ENCODE data around the gene OGFOD2.

The OGFOD2 gene

DNA sequence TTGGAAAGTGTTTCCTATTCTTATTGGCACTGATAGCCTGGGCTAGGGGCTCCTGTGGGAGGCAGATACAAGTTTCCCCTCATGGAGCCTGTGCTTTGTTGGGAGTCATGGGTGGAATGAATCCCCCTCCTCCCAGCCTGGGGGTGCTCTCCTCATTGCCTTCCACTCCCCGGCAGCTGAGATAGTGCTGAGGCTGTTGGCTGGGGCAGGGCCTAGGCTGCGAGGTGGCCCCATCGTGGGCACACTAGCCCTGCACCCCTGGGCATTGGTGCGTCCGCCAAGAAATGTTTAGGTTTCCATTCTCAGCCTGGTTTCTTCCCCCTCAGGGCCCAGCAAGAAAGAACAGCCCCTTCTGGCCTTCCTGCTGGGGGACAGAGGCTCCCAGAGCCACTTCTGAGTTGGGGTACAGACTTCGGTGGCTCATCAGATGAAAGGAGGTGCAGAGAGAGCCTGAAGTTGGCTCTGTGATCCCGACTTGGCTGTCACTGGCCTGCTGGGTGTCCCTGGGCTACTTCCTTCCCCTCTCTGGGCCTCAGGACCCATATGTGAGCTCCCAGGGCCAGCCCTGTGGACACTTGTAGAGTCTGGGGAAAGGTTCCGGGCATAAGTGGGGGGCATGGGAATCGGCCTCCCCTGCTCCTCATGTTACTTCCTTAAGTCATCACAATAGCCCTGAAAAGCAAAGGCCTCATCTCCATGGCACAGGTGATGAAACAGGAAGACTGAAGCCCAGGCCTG is 2.8 kb downstream of the OGFOD2 start:
- no peak for DNase-seq (ENCODE audit: low read depth)

DNA sequence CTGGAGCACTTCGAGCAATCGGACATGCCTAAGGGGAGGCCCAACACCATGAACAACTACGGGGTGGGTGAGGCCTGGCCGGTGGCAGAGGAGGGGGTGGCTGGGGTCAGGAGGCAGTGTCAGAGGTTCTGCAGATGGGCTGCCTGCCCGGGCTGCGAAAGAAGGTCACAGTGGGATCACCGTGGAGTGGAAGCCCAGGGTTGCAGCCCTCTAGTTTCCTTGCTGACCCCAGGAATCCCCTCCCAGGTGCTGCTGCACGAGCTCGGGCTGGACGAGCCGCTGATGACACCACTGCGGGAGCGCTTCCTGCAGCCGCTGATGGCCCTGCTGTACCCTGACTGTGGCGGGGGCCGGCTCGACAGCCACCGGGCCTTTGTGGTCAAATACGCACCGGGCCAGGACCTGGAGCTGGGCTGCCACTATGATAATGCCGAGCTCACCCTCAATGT is 3.5 kb downstream of the OGFOD2 start:
- DNase-seq (ENCODE audit: low read depth) = no peak

DNA sequence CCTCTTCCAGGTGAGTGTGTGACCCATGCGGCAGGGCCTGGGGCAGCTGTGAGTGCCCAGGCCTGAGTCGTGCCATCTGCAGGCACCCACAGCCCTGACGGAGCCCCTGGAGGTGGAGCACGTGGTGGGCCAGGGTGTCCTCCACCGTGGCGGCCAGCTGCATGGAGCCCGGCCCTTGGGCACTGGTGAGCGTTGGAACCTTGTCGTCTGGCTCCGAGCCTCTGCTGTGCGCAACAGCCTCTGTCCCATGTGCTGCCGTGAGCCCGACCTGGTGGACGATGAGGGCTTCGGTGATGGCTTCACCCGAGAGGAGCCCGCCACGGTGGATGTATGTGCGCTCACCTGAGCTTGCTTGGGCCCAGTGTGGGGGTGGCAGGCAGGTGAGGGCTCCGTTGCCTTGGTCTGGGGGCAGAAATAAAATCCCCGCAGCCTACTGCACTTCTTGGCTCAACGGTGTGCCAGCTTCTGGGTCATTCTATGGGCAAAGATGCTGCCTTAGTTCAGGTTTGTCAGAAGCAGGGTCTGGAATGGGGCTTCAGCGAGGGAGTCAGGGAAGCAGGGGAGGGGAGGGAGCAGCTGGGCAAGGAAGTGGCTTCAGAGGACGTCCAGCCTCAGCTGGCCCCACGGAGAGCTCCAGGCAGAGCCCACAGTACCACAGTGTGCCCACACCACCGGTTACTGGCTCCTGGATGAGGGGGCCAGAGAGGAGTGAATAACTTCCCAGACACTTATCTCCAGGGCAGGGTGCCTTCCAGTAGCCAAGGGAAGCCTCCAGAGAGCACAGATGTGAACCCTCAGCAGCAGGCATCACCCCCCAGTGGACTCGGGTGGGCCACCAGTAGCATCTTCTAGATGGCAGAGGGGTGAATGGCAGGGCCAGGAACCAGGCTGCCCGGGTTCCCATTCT is 4.2 kb downstream of the OGFOD2 start:
- DNase-seq (ENCODE audit: low read depth) = no peak

DNA sequence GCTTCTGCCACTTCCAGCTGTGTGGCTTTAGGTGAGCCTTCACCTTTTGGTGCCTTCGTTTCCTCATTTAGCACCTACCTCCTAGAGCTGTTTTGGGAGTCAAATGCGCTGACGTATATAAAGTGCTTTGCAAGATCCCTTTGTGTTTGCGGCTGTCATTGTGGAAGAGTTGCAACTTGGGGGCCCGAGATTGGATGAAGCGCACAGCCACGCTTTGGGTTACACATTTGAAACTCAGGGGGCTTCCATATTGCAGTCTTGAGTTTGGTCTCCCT is 4.8 kb downstream of the OGFOD2 start:
- no peak for DNase-seq (ENCODE audit: low read depth)

- peak; percentile 54 for DNase-seq (ENCODE audit: low read depth)
These were observed 5.4 kb downstream of the OGFOD2 start, which contains the start of gene ARL6IP4 for GRCh38 chr12:122980183-122981035. ARL6IP4 (plus strand) TSS chr12:122980681; CDS start chr12:122981140, 459 bp downstream.

DNA sequence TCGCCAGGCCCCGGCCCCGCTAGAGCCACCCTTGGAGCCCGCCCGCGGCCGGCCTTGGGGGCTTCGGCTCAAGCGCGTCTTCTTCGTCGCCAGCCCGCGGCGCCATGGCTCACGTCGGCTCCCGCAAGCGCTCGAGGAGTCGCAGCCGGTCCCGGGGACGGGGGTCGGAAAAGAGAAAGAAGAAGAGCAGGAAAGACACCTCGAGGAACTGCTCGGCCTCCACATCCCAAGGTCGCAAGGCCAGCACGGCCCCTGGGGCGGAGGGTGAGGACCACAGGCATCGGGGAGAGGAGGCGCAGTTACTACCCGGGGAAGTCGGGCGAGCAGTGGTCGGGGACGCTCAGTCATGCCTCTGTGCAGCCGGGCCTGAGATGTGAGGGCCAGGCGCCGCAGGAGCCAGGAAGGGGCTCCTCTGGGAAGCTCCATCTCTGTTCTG is 6.0 kb downstream of the OGFOD2 start:
- DNase-seq (ENCODE audit: low read depth) = peak; percentile 20

GRCh38 chr12:122981587-122982476 is 6.8 kb downstream of the OGFOD2 start:
- DNase-seq (ENCODE audit: low read depth) = no peak

DNA sequence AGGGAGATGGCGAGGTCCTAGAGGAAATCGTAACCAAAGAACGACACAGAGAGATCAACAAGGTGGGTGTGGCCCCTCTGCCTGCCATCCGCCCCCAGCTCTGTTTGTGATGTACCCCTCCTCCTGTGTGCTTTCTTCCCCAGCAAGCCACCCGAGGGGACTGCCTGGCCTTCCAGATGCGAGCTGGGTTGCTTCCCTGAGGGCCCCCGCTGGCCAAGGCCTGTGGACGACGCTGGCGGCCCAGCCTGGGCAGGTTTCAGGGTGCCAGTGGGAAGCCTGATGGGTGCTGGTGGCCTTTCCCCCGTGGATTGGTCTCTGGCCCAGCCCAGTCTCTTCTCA is 7.4 kb downstream of the OGFOD2 start:
- DNase-seq (ENCODE audit: low read depth) = no peak

- DNase-seq (ENCODE audit: low read depth) = no peak
These were observed 8.1 kb downstream of the OGFOD2 start for GRCh38 chr12:122982963-122983788.

- DNase-seq (ENCODE audit: low read depth) = no peak
These were observed 8.9 kb downstream of the OGFOD2 start for GRCh38 chr12:122983789-122984515.

DNA sequence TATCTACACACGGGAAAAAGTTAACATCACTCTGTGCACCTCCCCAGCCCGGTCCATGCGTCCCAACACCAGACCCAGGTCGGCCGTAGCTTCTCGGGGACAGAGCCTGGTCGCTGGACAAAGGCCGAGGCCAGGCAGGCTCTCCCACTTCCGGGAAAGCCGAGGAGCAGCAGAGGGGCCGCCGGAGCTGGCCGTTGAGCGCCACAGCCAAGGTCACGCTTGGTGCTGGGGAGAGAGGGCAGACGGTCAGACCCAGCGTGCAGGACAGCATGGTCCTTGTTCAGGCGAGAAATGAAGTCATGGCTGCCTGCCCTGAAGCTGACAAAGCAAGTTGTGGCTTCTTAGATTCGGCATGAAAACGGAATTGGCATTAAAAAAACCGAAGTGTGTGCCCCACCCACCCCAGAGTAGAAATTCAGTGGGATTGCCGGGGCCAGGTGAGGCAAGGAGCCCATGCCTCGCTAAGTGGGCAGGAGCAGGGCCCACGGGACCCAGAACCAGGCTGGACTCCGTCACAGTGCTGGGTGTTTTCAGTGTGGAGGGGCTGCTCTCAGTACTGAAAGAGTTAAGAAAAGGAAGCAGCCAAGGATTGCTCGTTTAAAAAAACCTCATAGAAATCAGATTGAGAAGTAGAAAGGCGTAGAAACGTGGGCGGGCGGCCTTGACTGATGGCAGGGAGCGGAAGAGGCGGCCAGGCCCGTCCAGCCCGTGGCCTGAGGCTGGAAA is 9.7 kb downstream of the OGFOD2 start:
- DNase-seq (ENCODE audit: low read depth) = no peak

DNA sequence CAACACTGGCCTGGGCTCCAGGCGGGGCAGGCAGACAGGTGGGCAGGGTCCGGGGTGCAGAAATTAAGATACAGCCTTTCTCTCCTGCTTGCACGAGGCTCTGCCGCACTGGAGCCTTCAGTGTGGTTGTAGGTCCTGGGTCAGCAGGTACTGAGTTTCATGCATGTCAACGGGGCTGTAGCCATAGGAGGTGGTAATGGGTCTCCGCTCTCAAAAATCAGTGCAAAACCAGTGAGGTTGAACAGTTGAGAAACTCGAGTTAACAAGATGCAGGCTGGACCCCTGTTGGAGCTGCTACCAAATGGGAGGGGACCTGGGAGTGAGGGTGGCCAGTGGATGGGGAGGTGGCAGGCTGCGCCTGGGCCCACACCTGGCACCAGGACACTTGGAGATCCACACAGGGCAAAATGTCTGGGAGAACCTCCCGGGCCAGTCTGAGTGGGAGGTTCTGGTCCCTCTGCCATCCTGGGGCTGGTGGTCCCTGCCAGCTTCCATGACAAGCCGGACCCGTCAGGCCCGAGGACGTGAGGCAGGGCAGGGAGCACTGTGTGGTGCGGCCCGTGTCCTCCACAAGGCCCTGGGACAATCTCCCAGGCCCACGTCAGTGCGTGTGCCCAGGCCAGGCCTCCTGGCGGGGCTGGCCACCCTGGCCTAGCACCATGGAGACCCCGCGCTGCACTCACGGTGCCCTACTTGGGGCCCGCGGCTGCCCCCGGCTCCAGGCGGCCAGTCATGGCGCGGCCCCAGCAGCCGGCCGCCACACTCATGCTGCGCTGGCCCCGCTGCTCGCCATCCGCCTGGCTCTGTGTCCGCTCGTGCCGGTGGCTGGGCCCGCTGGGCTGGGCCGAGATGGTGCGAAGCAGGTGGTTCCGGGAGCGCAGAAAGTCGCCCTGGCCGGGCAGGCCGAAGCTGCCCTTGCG is 10.6 kb downstream of the OGFOD2 start:
- no peak for DNase-seq (ENCODE audit: low read depth)

DNA sequence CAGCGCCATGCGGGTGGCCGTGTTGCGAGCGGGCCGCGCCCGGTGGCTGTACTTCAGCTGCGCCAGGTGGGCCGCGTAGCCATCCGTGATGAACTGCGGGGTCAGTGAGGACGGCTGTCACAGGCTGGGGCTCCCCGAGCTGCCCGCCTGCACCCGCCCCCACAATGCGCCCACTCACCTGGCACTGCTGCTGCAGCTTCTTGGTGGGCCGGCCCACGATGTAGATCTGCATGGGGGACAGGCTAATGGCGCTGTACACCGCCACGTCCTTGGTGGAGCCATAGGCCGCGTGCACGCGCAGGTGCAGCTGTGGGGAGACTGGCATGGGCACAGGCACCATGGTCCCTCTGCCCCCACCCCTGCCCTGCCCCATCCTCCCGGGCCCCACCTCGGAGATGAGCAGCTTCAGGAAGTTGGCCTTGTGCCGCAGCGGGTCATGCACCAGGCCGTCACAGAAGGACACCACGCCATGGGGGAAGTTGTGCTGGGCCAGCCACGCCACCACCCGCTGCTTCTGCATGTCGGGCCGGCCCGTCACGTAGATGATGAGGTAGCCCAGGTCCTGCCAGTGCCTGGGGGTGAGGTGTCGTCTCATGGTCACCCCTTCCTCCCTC is 11.3 kb downstream of the OGFOD2 start:
- no peak for DNase-seq (ENCODE audit: low read depth)

- no peak for DNase-seq (ENCODE audit: low read depth)
These were observed 12.3 kb downstream of the OGFOD2 start for GRCh38 chr12:122987086-122987951.

- no peak for DNase-seq (ENCODE audit: low read depth)
These were observed 13.0 kb downstream of the OGFOD2 start for GRCh38 chr12:122988036-122988435.

DNA sequence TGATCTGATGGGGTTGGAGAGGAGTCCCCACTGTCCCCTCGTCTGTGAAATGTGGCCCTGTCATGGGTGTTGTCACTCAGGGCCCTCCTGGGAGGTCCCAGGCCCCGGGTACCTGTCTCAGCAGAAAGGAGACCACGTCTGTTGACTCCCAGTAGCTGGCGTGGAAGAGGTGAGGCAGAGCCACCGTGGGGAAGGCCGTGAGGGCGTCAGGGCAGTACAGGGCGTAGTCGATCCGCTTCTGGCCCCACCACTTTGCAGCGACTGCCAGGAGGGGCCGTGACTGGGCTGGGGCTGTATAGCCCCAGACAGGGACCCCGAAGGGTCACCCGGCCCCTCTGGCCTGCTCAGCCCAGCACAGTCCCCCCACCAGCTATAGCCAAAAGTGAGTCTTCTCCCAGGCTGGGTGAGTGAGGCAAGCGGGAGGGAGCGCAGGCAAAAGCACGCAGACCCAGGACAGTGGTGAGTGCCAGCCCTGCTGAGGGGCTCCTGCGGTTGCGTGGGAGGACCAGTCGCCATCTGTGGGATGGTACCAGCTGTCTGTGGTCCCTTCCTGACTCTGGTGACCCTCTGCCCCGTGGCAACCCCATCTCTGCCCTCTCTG is 13.7 kb downstream of the OGFOD2 start:
- no peak for DNase-seq (ENCODE audit: low read depth)

Measured in fibroblast of gingiva (primary cell).